ENCODE measurements around the gene ELP4.
"Not testable (repeated sequence)": the region's sequence is repeated elsewhere in the genome, so short reads cannot be mapped to it uniquely, and the experiment has no call there.

Gene ELP4

DNA sequence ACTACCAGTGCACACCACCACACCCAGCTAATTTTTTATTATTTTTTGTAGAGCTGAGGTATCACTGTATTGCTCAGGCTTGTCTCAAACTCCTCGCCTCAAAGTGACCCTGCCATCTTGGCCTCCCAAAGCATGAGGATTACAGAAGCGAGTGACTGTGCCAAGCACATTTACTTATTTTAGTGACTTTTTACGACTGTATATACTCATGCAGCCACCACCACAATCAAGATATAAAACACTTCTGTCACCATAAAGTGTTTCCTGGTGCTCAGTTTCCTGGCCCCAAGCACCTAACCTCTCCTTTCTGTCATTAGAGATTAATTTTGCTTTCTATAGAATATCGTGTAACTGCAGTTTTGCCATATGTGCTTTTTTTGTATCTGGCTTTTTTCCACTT, 25.9 kb downstream of the ELP4 start:
- no peak overlapping the region for H3K4me3 ChIP-seq (ENCODE audit: low read depth, low read length)
- TF ChIP-seq, protein P1, sequence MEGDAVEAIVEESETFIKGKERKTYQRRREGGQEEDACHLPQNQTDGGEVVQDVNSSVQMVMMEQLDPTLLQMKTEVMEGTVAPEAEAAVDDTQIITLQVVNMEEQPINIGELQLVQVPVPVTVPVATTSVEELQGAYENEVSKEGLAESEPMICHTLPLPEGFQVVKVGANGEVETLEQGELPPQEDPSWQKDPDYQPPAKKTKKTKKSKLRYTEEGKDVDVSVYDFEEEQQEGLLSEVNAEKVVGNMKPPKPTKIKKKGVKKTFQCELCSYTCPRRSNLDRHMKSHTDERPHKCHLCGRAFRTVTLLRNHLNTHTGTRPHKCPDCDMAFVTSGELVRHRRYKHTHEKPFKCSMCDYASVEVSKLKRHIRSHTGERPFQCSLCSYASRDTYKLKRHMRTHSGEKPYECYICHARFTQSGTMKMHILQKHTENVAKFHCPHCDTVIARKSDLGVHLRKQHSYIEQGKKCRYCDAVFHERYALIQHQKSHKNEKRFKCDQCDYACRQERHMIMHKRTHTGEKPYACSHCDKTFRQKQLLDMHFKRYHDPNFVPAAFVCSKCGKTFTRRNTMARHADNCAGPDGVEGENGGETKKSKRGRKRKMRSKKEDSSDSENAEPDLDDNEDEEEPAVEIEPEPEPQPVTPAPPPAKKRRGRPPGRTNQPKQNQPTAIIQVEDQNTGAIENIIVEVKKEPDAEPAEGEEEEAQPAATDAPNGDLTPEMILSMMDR (IDR thresholded peaks at IDR 0.05; ENCODE audit: control insufficient read depth, extremely low read depth, insufficient read depth): no peak
- DNase-seq (ENCODE audit: low read depth): no peak

GRCh38 chr11:31542862-31543261, 33.3 kb downstream of the ELP4 start:
- DNase-seq (ENCODE audit: low read depth): no peak
- no peak overlapping the region for H3K4me3 ChIP-seq (ENCODE audit: low read depth, low read length)
- TF ChIP-seq, protein P1 (IDR thresholded peaks at IDR 0.05; ENCODE audit: control insufficient read depth, extremely low read depth, insufficient read depth): no peak

GRCh38 chr11:31555938-31556337, 46.4 kb downstream of the ELP4 start:
- DNase-seq (ENCODE audit: low read depth): no peak
- no peak overlapping the region for H3K4me3 ChIP-seq (ENCODE audit: low read depth, low read length)
- TF ChIP-seq, protein P1 (IDR thresholded peaks at IDR 0.05; ENCODE audit: control insufficient read depth, extremely low read depth, insufficient read depth): no peak

DNA sequence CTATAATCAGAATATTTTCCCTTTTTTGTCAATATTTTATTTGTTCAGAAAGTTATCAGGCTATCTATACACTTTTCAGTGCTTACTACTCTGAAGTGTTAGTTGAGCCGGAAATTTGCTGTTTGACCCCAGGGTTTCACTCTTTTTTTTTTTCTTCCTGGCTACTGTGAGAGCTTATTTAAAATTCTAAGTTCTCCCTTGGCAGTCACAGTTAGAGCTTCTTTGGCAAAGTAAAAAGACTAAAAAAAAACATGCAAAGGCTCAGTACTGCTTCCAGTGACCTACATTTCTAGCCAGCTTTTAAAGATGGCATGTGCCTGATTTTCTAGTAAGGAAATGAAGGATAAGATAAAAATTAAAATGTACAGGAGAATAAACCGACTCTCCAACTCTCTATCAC, 48.4 kb downstream of the ELP4 start:
- TF ChIP-seq, protein P1 (IDR thresholded peaks at IDR 0.05; ENCODE audit: control insufficient read depth, extremely low read depth, insufficient read depth): no peak

GRCh38 chr11:31560842-31561476, 51.4 kb downstream of the ELP4 start:
- TF ChIP-seq, protein P1 (IDR thresholded peaks at IDR 0.05; ENCODE audit: control insufficient read depth, extremely low read depth, insufficient read depth): no peak
- H3K4me3 ChIP-seq (ENCODE audit: low read depth, low read length): no peak overlapping the region
- peak; percentile 72 for DNase-seq (ENCODE audit: low read depth)

More for the DNA sequence above, 48.4 kb downstream of the ELP4 start:
- no peak overlapping the region for H3K4me3 ChIP-seq (ENCODE audit: low read depth, low read length)
- no peak for DNase-seq (ENCODE audit: low read depth)

GRCh38 chr11:31564517-31564916, 55.0 kb downstream of the ELP4 start:
- not testable (repeated sequence) for DNase-seq (ENCODE audit: low read depth); H3K4me3 ChIP-seq (ENCODE audit: low read depth, low read length)

DNA sequence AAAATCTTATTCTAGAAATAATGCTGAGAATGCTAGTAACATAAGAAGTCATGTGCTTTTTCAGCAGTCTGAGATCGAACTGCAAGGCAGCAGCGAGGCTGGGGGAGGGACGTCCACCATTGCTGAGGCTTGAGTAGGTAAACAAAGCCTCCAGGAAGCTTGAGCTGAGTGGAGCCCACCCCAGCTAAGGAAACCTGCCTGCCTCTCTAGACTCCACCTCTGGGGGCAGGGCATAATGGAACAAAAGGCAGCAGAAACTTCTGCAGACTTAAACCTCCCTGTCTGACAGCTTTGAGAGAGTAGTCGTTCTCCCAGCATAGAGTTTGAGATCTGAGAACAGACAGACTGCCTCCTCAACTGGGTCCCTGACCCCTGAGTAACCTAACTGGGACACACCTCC, 64.6 kb downstream of the ELP4 start:
- not testable (repeated sequence) for DNase-seq (ENCODE audit: low read depth); H3K4me3 ChIP-seq (ENCODE audit: low read depth, low read length)

DNA sequence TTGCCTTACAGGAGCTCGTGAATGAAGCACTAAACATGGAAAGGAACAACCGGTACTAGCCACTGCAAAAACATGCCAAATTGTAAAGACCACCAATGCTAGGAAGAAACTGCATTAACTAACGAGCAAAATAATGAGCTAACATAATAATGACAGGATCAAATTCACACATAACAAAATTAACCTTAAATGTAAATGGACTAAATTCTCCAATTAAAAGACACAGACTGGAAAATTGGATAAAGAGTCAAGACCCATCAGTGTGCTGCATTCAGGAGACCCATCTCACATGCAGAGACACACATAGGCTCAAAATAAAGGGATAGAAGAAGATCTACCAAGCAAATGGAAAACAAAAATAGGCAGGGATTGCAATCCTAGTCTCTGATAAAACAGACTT, 66.2 kb downstream of the ELP4 start:
- DNase-seq (ENCODE audit: low read depth): not testable (repeated sequence)

DNA sequence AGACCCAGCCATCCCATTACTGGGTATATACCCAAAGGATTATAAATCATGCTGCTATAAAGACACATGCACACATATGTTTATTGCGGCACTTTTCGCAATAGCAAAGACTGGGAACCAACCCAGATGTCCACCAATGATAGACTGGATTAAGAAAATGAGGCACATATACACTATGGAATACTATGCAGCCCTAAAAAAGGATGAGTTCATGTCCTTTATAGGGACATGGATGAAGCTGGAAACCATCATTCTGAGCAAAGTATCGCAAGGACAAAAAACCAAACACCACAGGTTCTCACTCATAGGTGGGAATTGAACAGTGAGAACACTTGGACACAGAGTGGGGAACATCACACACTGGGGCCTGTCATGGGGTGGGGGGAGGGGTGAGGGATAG, 69.8 kb downstream of the ELP4 start:
- not testable (repeated sequence) for DNase-seq (ENCODE audit: low read depth); H3K4me3 ChIP-seq (ENCODE audit: low read depth, low read length)

More for the DNA sequence above, 66.2 kb downstream of the ELP4 start:
- not testable (repeated sequence) for H3K4me3 ChIP-seq (ENCODE audit: low read depth, low read length)
